ENCODE data around the gene C1QTNF5.

Gene C1QTNF5

DNA sequence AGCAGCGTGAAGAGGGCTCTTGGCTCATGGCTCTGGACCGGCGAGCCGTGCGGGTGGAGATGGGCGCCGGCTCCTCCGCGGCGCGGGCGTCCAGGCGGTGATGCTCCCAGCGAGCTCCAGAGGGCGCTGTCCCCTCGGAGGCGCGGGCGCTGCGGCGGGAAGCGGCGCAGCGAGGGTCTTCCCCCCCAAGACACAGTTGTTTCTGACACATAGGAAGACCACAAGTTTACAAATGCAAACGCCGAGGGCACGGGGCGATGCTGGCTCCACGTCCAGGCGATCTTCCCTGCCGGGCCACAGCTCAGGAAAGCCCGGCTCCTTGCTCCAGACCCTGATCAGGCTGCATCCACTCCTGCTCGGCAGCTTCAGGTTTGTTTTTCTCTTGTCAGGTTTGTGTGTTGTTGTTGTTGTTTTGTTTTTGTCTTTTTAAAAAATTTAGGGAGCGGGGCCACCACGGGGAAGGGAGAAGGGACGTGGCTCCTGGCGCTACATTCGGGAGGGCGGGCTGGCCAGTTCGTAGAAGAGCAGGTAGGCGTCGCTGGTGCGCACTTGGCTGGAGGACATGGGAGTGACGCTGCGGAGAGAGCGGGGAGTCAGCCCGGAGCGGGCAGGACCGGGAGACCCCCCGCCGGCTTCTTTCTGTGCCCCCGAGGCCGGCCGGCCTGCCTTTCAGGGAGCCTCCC, 15.8 kb upstream of the C1QTNF5 start:
- H3K4me3 ChIP-seq (replicated peaks; ENCODE audit: insufficient read depth, low read length): peak overlapping the region; percentile 46
- H3K27me3 ChIP-seq (ENCODE audit: insufficient read depth, poor library complexity, severe bottlenecking): peaks cover 5% of the 10 kb centered on the region
- no peak overlapping the region for H3K27ac ChIP-seq (replicated peaks)
- DNase-seq (ENCODE audit: low read depth in 1 of 2, low spot score in 1 of 2): peak in 1 of 2 experiments; percentile 71
- no peak for TF ChIP-seq POLR2AphosphoS5 (IDR thresholded peaks at IDR 0.05; ENCODE audit: low read depth)
- TF ChIP-seq CTCF (IDR thresholded peaks at IDR 0.05; ENCODE audit: insufficient read depth, low read length): peak; percentile 72
- TF ChIP-seq, protein P1, sequence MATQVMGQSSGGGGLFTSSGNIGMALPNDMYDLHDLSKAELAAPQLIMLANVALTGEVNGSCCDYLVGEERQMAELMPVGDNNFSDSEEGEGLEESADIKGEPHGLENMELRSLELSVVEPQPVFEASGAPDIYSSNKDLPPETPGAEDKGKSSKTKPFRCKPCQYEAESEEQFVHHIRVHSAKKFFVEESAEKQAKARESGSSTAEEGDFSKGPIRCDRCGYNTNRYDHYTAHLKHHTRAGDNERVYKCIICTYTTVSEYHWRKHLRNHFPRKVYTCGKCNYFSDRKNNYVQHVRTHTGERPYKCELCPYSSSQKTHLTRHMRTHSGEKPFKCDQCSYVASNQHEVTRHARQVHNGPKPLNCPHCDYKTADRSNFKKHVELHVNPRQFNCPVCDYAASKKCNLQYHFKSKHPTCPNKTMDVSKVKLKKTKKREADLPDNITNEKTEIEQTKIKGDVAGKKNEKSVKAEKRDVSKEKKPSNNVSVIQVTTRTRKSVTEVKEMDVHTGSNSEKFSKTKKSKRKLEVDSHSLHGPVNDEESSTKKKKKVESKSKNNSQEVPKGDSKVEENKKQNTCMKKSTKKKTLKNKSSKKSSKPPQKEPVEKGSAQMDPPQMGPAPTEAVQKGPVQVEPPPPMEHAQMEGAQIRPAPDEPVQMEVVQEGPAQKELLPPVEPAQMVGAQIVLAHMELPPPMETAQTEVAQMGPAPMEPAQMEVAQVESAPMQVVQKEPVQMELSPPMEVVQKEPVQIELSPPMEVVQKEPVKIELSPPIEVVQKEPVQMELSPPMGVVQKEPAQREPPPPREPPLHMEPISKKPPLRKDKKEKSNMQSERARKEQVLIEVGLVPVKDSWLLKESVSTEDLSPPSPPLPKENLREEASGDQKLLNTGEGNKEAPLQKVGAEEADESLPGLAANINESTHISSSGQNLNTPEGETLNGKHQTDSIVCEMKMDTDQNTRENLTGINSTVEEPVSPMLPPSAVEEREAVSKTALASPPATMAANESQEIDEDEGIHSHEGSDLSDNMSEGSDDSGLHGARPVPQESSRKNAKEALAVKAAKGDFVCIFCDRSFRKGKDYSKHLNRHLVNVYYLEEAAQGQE (IDR thresholded peaks at IDR 0.05; ENCODE audit: insufficient replicate concordance, low read depth): no peak

- Histone ChIP-seq H3K4me3 (replicated peaks; ENCODE audit: insufficient read depth, low read length) (no peak overlapping the region), H3K27me3 (ENCODE audit: insufficient read depth, poor library complexity, severe bottlenecking) (peaks cover 5% of the 10 kb centered on the region), H3K27ac (replicated peaks) (no peak overlapping the region)
- no peak for DNase-seq (ENCODE audit: low read depth in 1 of 2, low spot score in 1 of 2)
- no peak for TF ChIP-seq SPI1 (IDR thresholded peaks at IDR 0.05; ENCODE audit: borderline replicate concordance, low read depth)
- TF ChIP-seq, protein P1 (IDR thresholded peaks at IDR 0.05; ENCODE audit: insufficient replicate concordance, low read depth): no peak
- TF ChIP-seq POLR2AphosphoS5 (IDR thresholded peaks at IDR 0.05; ENCODE audit: low read depth): no peak
- no peak for TF ChIP-seq CTCF (IDR thresholded peaks at IDR 0.05; ENCODE audit: insufficient read depth, low read length)
- no peak for TF ChIP-seq GABPA (IDR thresholded peaks at IDR 0.05; ENCODE audit: low read depth)
Measured at GRCh38 chr11:119355091-119355843, 14.6 kb upstream of the C1QTNF5 start.

GRCh38 chr11:119352857-119353260, 12.2 kb upstream of the C1QTNF5 start:
- H3K27me3 ChIP-seq (ENCODE audit: insufficient read depth, poor library complexity, severe bottlenecking): peaks cover 5% of the 10 kb centered on the region
- TF ChIP-seq CTCF (IDR thresholded peaks at IDR 0.05; ENCODE audit: insufficient read depth, low read length) (no peak), GABPA (IDR thresholded peaks at IDR 0.05; ENCODE audit: low read depth) (no peak), SPI1 (IDR thresholded peaks at IDR 0.05; ENCODE audit: borderline replicate concordance, low read depth) (no peak), POLR2AphosphoS5 (IDR thresholded peaks at IDR 0.05; ENCODE audit: low read depth) (no peak)
- TF ChIP-seq, protein P1 (IDR thresholded peaks at IDR 0.05; ENCODE audit: insufficient replicate concordance, low read depth): no peak
- H3K27ac ChIP-seq (replicated peaks): no peak overlapping the region
- H3K4me3 ChIP-seq (replicated peaks; ENCODE audit: insufficient read depth, low read length): no peak overlapping the region
- no peak for DNase-seq (ENCODE audit: low read depth in 1 of 2, low spot score in 1 of 2)

Measured in HL-60 (cell line).